ENCODE data around the gene TNFAIP8L3.

DNA sequence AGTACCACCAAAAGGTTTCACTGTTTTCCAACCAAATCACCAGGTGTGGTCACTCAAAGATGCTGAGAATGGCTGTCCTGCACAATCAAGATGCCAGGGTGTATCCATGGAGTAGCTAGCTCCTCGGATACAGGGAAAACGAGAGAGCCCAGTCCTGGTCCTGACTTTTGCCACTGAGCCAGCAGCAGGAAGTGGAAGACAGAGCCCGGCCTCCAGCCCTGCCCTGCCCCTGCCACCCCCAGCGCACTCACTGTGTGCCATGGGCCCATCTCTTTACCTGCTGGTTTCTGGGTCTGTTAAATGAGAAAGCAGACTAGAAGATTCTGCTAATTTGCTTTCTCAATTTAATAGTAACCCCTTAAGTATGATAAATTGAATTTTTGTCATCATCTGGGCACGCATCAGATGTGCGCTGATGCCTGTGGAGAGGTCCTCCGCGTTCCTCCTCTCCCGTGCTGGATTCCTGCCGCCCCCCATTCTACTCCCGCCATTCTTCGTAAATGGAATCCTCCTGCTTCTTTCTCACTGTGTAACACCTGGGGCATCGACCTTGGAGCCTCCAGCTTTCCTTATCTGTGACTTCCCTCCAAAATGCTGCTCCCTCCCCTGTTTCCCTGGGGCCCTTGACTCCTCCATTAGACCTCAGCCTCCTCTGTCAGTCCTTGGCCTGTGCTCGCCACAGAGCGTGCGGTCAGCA is 18.0 kb downstream of the TNFAIP8L3 start:
- TF ChIP-seq, protein P1, sequence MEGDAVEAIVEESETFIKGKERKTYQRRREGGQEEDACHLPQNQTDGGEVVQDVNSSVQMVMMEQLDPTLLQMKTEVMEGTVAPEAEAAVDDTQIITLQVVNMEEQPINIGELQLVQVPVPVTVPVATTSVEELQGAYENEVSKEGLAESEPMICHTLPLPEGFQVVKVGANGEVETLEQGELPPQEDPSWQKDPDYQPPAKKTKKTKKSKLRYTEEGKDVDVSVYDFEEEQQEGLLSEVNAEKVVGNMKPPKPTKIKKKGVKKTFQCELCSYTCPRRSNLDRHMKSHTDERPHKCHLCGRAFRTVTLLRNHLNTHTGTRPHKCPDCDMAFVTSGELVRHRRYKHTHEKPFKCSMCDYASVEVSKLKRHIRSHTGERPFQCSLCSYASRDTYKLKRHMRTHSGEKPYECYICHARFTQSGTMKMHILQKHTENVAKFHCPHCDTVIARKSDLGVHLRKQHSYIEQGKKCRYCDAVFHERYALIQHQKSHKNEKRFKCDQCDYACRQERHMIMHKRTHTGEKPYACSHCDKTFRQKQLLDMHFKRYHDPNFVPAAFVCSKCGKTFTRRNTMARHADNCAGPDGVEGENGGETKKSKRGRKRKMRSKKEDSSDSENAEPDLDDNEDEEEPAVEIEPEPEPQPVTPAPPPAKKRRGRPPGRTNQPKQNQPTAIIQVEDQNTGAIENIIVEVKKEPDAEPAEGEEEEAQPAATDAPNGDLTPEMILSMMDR (IDR thresholded peaks at IDR 0.05), result no peak
- no peak for TF ChIP-seq POLR2A (IDR thresholded peaks at IDR 0.05)
